ENCODE data around the gene ADAM12.
A peak's percentile ranks its signal among the peaks of the same experiment; 100 is the strongest.

Gene ADAM12

GRCh38 chr10:126140746-126141273 lies 247.5 kb downstream of the ADAM12 start:
- H3K4me1 ChIP-seq (ENCODE audit: control insufficient read depth, insufficient read depth, low read length) = no peaks in the 10 kb centered on the region
- H3K36me3 ChIP-seq (ENCODE audit: control insufficient read depth in 2 of 2, insufficient read depth in 1 of 2, low read length in 2 of 2) = no peaks in the 10 kb centered on the region
- no peak overlapping the region for H3K4me3 ChIP-seq (ENCODE audit: low read depth, low read length)
- CTCF ChIA-PET = no interaction called here
- H3K9me3 ChIP-seq (ENCODE audit: control insufficient read depth, insufficient read depth, low read depth, low read length) = no peaks in the 10 kb centered on the region
- POLR2A ChIA-PET = no interaction called here
- no peak overlapping the region for H3K27ac ChIP-seq (ENCODE audit: extremely low read depth, low read depth, low read length)
- no peak for TF ChIP-seq ZNF175 (tag by site-specific recombination; IDR thresholded peaks at IDR 0.05)
- no peak for TF ChIP-seq ZNF514 (tag by site-specific recombination; IDR thresholded peaks at IDR 0.05)
- no peak for TF ChIP-seq ZNF555 (tag by site-specific recombination; conservative IDR thresholded peaks at IDR 0.05)
- no peak for TF ChIP-seq ZNF449 (tag by site-specific recombination; IDR thresholded peaks at IDR 0.05)
- TF ChIP-seq ZNF184 (tag by site-specific recombination; IDR thresholded peaks at IDR 0.05) = no peak
- no peak for TF ChIP-seq YY2 (tag by site-specific recombination; IDR thresholded peaks at IDR 0.05)
- TF ChIP-seq ZSCAN23 (tag by site-specific recombination; IDR thresholded peaks at IDR 0.05) = no peak
- no peak for TF ChIP-seq ZNF561 (tag by site-specific recombination; IDR thresholded peaks at IDR 0.05; ENCODE audit: borderline replicate concordance)
- no peak for TF ChIP-seq ZBTB49 (tag by site-specific recombination; IDR thresholded peaks at IDR 0.05; ENCODE audit: low read depth)
- no peak for TF ChIP-seq ZSCAN16 (tag by site-specific recombination; IDR thresholded peaks at IDR 0.05)
- no peak for TF ChIP-seq YY1 (tag by site-specific recombination; IDR thresholded peaks at IDR 0.05)
- TF ChIP-seq ZNF843 (tag by site-specific recombination; IDR thresholded peaks at IDR 0.05) = no peak
- no peak for TF ChIP-seq ZNF426 (tag by site-specific recombination; IDR thresholded peaks at IDR 0.05)
- no peak for TF ChIP-seq ZNF239 (tag by site-specific recombination; IDR thresholded peaks at IDR 0.05)
- no peak for TF ChIP-seq ZNF394 (tag by site-specific recombination; IDR thresholded peaks at IDR 0.05; ENCODE audit: borderline replicate concordance)
- no peak for TF ChIP-seq ZFP41 (tag by site-specific recombination; IDR thresholded peaks at IDR 0.05; ENCODE audit: borderline replicate concordance)
- no peak for TF ChIP-seq MYNN (tag by site-specific recombination; IDR thresholded peaks at IDR 0.05; ENCODE audit: borderline replicate concordance)
- no peak for TF ChIP-seq ZNF341 (tag by site-specific recombination; IDR thresholded peaks at IDR 0.05; ENCODE audit: low read depth)

GRCh38 chr10:126137562-126138221 lies 250.6 kb downstream of the ADAM12 start:
- TF ChIP-seq ZNF184 (tag by site-specific recombination; IDR thresholded peaks at IDR 0.05) = peak; percentile 96
- no peak for TF ChIP-seq ZNF350 (tag by site-specific recombination; IDR thresholded peaks at IDR 0.05)
- H3K36me3 ChIP-seq (ENCODE audit: control insufficient read depth in 2 of 2, insufficient read depth in 1 of 2, low read length in 2 of 2) = no peaks in the 10 kb centered on the region
- H3K9me3 ChIP-seq (ENCODE audit: control insufficient read depth, insufficient read depth, low read depth, low read length) = no peaks in the 10 kb centered on the region
- H3K4me3 ChIP-seq (ENCODE audit: low read depth, low read length) = no peak overlapping the region
- no peaks in the 10 kb centered on the region for H3K4me1 ChIP-seq (ENCODE audit: control insufficient read depth, insufficient read depth, low read length)
- H3K27ac ChIP-seq (ENCODE audit: extremely low read depth, low read depth, low read length) = no peak overlapping the region
- CTCF ChIA-PET = interaction anchor here (1.0 kb wide), 1 partner anchor 366 kb away, joined by 3 read pairs; no protein-coding TSS in a partner anchor
- POLR2A ChIA-PET = no interaction called here
